Osteoblast (primary cell): ENCODE data around the gene IGF2R. TPM values are rescaled to one million over a fixed set of nuclear protein-coding genes. Genes with fewer than 3 reads are reported as not detected.

Source experiments
- DNase-seq: peaks from one replicate; pipeline ENCODE4 v3.0.0; 2011; ENCODE audit warnings: low spot score, mixed read lengths; ENCODE audit not compliant: insufficient read length; ENCODE audit errors: missing footprints
- H2AFZ ChIP-seq: 2 replicates; pipeline ENCODE4 v1.6.0; 2011; ENCODE audit warnings: mild to moderate bottlenecking, low read length
- H3K27ac ChIP-seq: 2 replicates; pipeline ENCODE4 v1.5.1; 2011; ENCODE audit warnings: mild to moderate bottlenecking, low read depth, low read length, moderate library complexity
- H3K27me3 ChIP-seq: 2 replicates; pipeline ENCODE4 v1.6.0; 2012; ENCODE audit warnings: mild to moderate bottlenecking, control low read depth, inconsistent platforms, low read length, moderate library complexity; ENCODE audit not compliant: insufficient read depth
- H3K36me3 ChIP-seq: 2 replicates; pipeline ENCODE4 v1.5.1; 2011; ENCODE audit warnings: mild to moderate bottlenecking, low read length, control low read depth, moderate library complexity; ENCODE audit not compliant: insufficient read depth
- H3K4me1 ChIP-seq: 2 replicates; pipeline ENCODE4 v1.5.1; 2011; ENCODE audit warnings: mild to moderate bottlenecking, low read length, control low read depth, moderate library complexity; ENCODE audit not compliant: insufficient read depth
- H3K4me2 ChIP-seq: 2 replicates; pipeline ENCODE4 v1.6.0; 2011; ENCODE audit warnings: mild to moderate bottlenecking, low read length; ENCODE audit not compliant: insufficient read depth
- H3K4me3 ChIP-seq: fragments of 200-600 bp; sonication (generic); 3 replicates; pipeline ENCODE4 v1.5.1; 2012; ENCODE audit warnings: mild to moderate bottlenecking, low read length, inconsistent platforms; ENCODE audit not compliant: insufficient read depth
- H3K79me2 ChIP-seq: 2 replicates; pipeline ENCODE4 v1.6.0; 2012; ENCODE audit warnings: mild to moderate bottlenecking, low read length, control low read depth, inconsistent platforms; ENCODE audit not compliant: insufficient read depth
- H3K9me3 ChIP-seq: 2 replicates; pipeline ENCODE4 v1.5.1; 2011; ENCODE audit warnings: low read depth, low read length, control low read depth
- H4K20me1 ChIP-seq: 2 replicates; pipeline ENCODE4 v1.6.0; 2012; ENCODE audit warnings: mild to moderate bottlenecking, low read length, control low read depth; ENCODE audit not compliant: insufficient read depth
- total RNA-seq: library from RNA; depleted of rRNA; stranded (reverse); fragments of >200 nt; gene quantifications from 2 replicates; pipeline ENCODE4 v1.2.3, GENCODE V29; 2012
- TF ChIP-seq, protein P1 (sequence below): IDR thresholded peaks from 2 replicates; pipeline ENCODE4 v1.5.1; 2011; ENCODE audit warnings: mild to moderate bottlenecking, low read depth, low read length, moderate library complexity; ENCODE audit errors: extremely low read depth

Gene IGF2R
- total RNA-seq, 1 donor = 174 TPM

DNA sequence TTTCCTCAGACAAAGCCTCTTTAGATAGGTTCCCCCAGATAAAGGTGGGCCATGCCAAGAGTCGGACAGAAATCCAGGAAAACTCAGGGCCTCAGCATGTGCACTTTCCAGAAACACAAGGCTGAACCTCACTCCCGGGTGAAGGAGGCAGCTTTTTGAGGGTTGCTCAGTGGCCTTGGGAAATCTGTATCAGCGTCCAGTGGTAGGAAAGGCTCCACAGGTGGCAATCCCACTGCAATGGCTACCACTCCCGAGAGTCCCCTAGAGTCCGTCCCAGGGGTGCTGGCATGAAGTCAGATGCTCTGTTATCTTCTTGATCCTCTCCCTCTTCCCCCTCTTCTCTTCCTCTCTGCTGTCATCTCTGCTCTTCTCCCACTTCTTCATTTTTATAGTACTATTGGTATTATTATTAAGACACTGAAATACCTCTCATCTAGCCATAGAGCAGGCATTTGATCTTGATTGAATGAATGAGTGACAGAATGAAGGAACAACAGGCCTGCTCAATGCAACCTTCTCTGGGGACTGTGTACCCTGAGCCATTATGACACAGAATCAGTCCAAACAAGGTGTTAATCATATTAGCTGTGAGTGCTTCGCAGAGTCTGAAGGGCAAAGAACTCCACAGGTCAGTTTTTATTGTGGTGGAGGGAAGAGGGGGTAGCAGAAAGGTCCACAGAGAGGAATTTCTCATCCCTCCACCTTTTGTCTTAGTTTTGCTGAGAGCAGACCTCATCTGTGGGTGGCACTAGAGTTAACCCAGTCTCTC, 166.1 kb downstream of the IGF2R start:
- H3K36me3 ChIP-seq = no peaks in the 10 kb centered on the region
- H3K9me3 ChIP-seq = no peaks in the 10 kb centered on the region
- peaks cover 19% of the 10 kb centered on the region for H3K4me1 ChIP-seq
- no peaks in the 10 kb centered on the region for H3K27me3 ChIP-seq
- no peak overlapping the region for H2AFZ ChIP-seq
- H3K4me3 ChIP-seq = no peak overlapping the region
- H4K20me1 ChIP-seq = no peaks in the 10 kb centered on the region
- H3K4me2 ChIP-seq = no peak overlapping the region
- TF ChIP-seq, protein P1, sequence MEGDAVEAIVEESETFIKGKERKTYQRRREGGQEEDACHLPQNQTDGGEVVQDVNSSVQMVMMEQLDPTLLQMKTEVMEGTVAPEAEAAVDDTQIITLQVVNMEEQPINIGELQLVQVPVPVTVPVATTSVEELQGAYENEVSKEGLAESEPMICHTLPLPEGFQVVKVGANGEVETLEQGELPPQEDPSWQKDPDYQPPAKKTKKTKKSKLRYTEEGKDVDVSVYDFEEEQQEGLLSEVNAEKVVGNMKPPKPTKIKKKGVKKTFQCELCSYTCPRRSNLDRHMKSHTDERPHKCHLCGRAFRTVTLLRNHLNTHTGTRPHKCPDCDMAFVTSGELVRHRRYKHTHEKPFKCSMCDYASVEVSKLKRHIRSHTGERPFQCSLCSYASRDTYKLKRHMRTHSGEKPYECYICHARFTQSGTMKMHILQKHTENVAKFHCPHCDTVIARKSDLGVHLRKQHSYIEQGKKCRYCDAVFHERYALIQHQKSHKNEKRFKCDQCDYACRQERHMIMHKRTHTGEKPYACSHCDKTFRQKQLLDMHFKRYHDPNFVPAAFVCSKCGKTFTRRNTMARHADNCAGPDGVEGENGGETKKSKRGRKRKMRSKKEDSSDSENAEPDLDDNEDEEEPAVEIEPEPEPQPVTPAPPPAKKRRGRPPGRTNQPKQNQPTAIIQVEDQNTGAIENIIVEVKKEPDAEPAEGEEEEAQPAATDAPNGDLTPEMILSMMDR = no peak
- no peak for DNase-seq
- no peaks in the 10 kb centered on the region for H3K79me2 ChIP-seq
- H3K27ac ChIP-seq = no peak overlapping the region

DNA sequence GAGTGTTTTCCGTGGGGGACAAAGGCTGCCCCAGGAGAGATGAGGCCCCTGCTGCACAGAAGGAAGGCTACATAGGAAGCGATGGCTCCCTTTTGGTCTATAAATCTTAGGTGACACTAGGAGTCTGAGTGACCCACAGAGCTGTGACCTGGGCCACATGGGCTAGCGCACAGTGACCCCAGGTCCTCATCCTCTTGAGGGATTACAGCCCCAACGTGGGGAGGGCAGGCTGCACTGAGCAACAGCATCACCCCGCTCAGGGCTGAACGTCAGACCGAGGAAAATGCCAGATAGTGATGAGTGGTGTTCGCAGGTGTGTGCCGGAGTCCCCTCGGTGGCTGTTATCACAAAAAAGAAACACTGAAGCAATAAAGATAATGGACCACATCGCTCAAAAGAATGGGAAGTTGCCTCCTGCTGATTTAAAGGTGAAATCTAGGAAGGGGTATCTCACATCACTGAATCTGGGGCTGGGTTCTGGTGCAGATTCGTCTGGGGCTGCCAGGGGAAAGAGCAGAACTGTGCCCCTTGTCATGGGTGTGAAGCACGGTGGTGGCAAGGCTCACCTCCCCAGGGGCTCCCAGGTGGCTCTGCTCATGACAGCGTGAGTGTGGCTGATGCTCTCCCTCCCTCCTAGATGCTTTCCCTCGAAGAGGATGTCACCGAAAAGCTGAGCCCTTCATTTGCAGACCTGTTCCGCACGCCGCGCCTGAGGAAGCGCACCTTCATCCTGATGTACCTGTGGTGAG, 167.2 kb downstream of the IGF2R start:
- Histone ChIP-seq H3K4me1 (peaks cover 24% of the 10 kb centered on the region), H3K4me3 (no peak overlapping the region), H2AFZ (no peak overlapping the region), H3K27me3 (no peaks in the 10 kb centered on the region), H3K4me2 (no peak overlapping the region), H3K79me2 (no peaks in the 10 kb centered on the region), H3K36me3 (no peaks in the 10 kb centered on the region), H3K27ac (no peak overlapping the region), H4K20me1 (no peaks in the 10 kb centered on the region), H3K9me3 (no peaks in the 10 kb centered on the region)
- TF ChIP-seq, protein P1 = no peak
- no peak for DNase-seq

DNA sequence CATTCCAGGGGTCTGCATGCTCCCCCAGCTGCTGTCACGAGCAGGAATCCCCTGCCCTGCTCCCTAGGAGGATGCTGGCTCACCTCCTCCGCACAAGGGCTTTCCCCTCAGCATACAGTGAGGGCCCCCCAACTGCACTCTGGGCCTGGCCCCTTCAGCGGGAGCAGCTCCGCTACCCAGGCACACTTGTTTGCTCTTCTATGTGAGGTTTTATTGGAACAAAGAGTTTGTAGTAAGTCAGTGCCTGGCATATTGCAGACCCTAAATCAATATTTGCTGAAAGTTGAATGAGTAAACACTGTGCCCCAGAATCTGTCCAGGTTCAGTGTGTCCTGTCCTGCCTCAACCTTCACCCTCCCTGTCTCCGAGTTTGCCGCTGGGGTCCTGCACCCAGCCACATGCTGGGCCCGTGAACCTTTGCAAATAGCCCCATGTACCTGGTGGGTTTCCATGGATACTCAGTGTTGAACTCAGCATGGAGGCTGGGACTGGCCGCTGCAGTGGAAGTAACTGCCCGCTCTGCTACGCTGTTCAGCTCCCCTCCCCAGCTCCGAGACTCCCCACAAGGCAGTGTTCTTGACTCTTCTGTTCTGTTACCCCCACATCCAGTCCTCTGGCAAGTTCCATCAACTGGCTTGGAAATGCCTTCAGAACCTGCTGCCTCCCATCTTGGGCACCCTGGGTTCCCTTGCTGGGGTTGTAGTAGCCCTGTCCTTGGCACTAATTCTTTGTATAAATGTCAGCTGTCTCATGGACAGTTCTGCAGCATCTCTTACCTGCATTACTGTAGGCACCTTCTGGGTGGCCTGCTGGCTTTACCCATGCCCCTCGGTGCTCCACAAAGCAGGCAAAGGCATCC, 168.5 kb downstream of the IGF2R start:
- H2AFZ ChIP-seq = no peak overlapping the region
- DNase-seq = peak; percentile 35
- TF ChIP-seq, protein P1 = no peak
- no peak overlapping the region for H3K4me3 ChIP-seq
- no peaks in the 10 kb centered on the region for H4K20me1 ChIP-seq
- H3K27me3 ChIP-seq = no peaks in the 10 kb centered on the region
- no peaks in the 10 kb centered on the region for H3K79me2 ChIP-seq
- peaks cover 33% of the 10 kb centered on the region for H3K4me1 ChIP-seq
- H3K9me3 ChIP-seq = no peaks in the 10 kb centered on the region
- H3K27ac ChIP-seq = no peak overlapping the region
- no peaks in the 10 kb centered on the region for H3K36me3 ChIP-seq
- H3K4me2 ChIP-seq = no peak overlapping the region
